Dermis microvascular lymphatic vessel endothelial cell (primary cell): Measurements from ENCODE around the gene KDM4F. TPM values are rescaled to one million over a fixed set of nuclear protein-coding genes. Genes with fewer than 3 reads are reported as not detected.
A peak's percentile ranks its signal among the peaks of the same experiment; 100 is the strongest.

ENCODE experiments used
- DNase-seq, 2 donors: peaks; one replicate each; pipeline versions ENCODE4 v3.0.0 to v3.0.0-alpha.2; 2010; ENCODE audit warnings: low read depth in 2 of 2
- total RNA-seq: library from RNA; depleted of rRNA; stranded (reverse); fragments of >200 nt; gene quantifications from 2 replicates; pipeline ENCODE4 v1.2.1, GENCODE V29; 2014

The KDM4F gene
- total RNA-seq, 1 donor from 2014 or later = not detected

- DNase-seq = no peak
Measured at GRCh38 chr11:95065336-95065735, 16.1 kb downstream of the KDM4F start.

GRCh38 chr11:95066716-95067038 lies 17.5 kb downstream of the KDM4F start, which contains the start of gene SRSF8:
Gene SRSF8 (plus strand): TSS chr11:95066919. CDS start chr11:95067227, 308 bp downstream.
- no peak for DNase-seq

DNA sequence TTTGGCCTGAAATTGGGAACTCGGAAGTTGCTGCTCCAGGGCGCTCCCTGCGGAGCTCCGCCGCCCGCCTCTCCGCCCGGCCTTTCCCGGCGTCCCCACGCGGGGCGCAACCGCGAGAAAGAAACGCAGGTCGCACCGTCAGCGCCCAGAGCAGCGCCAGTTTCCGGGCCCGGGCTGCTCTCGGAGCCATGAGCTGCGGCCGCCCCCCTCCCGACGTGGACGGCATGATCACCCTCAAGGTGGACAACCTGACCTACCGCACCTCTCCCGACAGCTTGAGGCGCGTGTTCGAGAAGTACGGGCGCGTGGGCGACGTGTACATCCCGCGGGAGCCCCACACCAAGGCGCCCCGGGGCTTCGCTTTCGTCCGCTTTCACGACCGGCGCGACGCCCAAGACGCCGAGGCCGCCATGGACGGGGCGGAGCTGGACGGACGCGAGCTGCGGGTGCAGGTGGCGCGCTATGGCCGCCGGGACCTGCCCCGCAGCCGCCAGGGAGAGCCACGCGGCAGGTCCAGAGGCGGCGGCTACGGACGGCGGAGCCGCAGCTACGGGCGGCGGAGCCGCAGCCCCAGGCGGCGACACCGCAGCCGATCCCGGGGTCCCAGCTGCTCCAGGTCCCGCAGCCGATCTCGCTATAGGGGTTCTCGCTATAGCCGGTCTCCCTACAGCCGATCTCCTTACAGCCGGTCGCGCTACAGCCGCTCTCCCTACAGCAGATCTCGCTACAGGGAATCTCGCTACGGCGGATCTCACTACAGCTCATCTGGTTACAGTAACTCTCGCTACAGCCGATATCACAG lies 18.0 kb downstream of the KDM4F start:
- peak; percentile 44 to 79 for DNase-seq

- DNase-seq = no peak
Measured at GRCh38 chr11:95067841-95068219, 18.6 kb downstream of the KDM4F start.

DNA sequence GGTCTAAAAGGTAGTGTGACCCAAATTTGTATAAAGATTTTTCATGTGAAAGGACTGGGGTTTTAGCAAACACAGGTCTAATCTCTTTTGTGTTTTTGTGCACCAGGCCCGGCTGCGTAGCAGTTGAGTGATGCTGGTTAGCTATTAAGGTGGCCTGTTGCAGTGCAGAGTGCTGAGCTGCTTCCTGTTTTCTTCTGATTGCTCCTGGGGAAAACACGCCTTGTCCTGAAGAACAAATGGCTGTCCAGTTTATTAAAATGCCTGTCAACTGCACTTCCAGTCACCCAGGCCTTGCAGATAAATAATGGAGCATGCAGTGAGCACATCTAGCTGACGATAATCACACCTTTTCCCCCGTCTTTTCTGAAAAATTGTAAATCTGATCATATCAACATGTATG lies 19.3 kb downstream of the KDM4F start:
- DNase-seq = peak; percentile 92 to 97

DNA sequence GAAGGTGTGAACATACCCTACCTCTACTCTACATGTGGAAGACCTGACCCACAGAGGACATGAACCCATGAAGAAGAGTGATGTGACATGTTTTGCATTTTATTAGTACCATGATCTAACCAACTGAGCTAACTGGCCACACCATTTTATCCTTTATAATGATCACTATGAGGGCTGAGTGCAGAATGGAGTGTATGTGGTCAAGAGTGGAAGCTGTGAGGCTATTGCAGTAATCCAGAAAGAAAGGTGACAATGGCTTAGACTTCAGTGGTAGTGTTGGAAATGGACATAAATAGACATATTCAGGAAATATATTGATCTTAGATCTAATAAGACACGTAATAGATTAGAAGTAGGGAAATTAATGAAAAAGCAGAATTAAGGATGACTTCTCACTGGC lies 21.2 kb downstream of the KDM4F start:
- DNase-seq = no peak

DNA sequence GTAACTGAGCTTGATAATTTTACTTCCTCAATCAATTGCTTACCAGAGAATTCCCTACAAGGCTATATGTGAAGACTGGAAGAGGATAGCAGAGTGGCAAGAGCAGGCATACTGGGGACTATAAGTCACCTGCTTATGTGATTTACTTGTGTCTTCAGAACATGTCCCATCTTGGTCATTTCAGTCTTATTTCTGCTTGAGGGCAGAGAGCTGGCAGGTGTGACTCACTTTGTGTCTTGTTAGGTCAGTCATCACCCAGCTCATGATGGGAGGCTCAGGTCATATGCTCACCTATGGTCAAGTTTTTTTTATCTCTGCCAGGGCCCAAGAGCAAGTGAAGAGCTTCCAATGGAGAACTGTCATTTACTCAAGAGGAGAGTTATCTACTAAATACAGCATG lies 23.7 kb downstream of the KDM4F start:
- no peak for DNase-seq

GRCh38 chr11:95074792-95075563 lies 25.8 kb downstream of the KDM4F start:
- peak in 1 of 2 donors; percentile 34 for DNase-seq

GRCh38 chr11:95076416-95076815 lies 27.2 kb downstream of the KDM4F start:
- peak in 1 of 2 donors; percentile 72 for DNase-seq

DNA sequence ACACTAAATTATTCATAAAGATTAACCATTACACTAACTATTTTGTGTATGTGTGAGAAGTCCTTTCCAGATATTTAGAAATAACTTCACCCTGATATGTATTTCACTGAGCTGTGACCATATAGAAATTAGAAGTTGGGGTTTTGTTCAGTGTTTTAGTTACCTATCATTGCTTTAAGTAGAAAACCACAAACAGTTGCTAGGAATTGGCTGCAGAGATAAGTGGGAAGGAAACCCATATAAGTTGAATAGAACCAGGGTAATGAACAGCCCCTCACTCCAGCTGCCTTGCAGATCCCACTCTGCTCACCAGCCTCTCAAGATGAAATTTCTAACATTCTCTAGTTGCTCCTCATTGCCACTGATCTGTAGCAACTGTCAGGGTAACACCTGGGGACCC lies 27.8 kb downstream of the KDM4F start:
- DNase-seq = no peak

DNA sequence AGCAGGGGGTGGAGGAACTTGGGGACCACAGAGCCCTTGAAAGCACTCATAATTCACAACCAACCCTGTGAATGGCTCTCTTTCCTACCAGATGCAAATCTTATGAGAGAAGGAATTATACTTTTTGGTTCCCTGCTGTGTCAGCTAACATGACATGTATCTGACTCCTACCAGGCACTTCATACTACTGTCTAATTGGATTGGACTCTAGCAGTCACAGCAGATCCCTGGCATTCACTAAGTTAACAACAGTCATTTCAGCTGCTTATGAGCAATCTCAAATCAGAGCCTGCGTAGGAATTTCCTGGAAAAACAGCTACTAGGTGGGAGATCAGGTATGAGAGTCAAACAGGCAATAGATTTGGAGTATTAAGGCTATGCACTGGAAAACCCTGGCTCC lies 29.3 kb downstream of the KDM4F start:
- DNase-seq = no peak

GRCh38 chr11:95081010-95081409 lies 31.8 kb downstream of the KDM4F start:
- no peak for DNase-seq

DNA sequence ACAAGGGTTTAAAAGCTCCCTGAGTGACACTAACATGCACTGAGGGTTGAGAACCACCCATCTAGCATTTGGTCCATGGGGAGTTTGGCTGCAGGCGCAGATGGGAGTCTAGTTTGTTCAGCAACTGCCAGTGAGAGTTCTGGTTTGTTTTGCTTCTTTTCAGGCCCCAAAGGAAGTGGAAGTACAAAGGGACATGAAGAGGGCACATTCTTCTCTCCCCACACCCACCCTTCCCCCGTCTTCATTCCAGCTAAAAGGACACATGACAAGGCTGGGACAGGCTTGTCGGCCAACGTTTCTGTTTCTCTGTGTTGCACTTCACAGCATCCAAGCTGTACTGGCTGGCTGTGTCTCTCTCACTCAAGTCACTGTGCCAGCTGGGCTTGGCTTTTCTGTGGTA lies 32.2 kb downstream of the KDM4F start:
- DNase-seq = peak in 1 of 2 donors; percentile 34

DNA sequence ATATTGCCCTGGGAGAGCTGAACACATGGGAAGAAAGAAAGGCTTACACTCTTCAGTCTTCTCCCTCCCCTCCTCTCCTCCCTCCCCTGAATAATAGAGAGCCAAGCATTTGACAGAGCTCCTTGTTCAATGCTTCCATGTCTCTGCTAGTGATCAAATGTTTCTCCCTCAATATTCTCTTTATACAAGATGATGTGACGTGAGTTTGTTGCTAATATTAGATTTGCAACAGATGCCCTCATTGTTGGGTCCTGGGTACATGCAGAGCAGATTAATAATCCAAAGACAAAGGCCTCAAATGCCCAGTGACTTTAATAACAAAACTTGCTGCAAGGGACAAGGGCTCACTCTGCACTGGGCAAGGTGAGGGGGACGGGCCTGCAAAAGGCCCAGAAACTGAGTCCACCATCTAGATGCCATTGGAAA lies 33.4 kb downstream of the KDM4F start:
- DNase-seq = no peak

DNA sequence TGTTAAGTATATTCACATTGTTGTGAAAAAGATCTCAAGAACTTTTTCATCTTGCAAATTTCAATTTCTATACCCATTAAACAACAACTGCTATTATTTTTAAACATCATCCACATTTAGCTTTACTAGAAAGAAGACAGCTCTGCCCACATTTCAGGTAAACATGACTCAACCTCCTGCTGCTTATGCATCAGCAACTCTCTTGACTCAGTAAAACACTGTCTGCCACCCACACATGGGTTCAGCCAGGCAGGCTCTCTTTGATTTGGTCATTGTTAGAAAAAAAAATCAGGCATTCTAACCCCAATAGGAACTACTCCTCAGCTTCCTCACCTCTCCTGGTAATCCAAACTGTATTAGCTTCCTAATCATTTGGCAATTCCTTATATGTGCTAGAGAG lies 35.3 kb downstream of the KDM4F start:
- no peak for DNase-seq

GRCh38 chr11:95085117-95085816 lies 36.0 kb downstream of the KDM4F start:
- DNase-seq = no peak

DNA sequence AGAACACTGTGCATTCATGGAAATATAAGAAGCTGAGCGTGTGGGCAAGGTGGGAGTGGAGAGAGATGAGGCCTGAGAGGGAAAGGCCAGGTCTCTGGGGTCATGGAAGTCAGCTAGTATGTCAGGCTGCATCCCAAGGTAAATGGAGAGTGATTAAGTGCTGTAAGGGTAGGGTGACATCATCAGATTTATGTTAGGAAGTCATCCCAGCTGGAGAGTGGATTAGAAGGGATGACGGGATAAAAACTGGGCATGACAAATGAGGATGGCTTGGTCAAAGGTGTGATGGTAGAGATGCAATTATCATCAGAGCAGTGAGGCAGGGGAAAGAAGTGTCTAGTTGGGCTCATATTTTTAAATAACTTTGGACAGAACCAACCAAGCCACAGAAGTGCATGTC lies 36.9 kb downstream of the KDM4F start:
- DNase-seq = no peak

DNA sequence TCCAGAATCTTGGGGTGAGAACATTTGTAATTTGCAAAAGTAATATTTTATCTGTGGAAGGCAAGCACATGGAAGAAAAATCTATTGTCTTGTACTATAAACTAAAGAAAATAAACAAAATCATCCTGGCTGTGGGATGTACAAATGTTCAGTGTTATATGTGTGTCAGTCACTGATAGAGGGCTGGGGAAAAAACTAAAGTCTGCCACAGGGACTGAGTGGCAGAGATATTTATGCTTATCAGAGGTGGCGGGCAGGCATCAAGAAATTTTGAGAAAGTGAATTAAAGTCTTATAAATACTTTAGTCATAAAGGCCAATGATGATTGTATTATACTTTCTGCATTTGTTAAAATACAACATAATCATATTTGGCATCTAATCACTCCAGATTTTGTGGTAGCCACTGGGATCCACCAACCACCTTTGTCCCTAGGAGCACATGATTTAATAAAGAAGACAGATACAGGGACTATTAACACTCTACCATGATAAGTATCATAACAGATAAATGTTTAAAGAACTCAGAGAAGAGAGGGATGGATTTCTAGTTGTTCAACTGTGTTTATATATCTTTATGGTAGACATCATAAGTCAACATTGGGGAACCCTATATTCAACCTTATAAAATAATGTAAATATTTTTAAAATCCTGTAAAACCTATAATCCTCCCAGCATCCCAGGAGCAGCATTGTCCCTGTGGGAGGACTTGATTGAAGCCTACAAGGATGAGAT lies 37.8 kb downstream of the KDM4F start:
- DNase-seq = no peak

- no peak for DNase-seq
Measured at GRCh38 chr11:95088946-95089619, 39.9 kb downstream of the KDM4F start.

GRCh38 chr11:95089620-95090542 lies 40.7 kb downstream of the KDM4F start, which contains the start of gene ENDOD1:
Gene ENDOD1 (plus strand): TSS chr11:95089846. CDS start chr11:95089928, 82 bp downstream.
- peak in 1 of 2 donors; percentile 88 for DNase-seq
